ENCODE results near the gene ARHGEF28.

GRCh38 chr5:73648515-73648914 lies 22.5 kb downstream of the ARHGEF28 start:
- TF ChIP-seq CTCF (CRISPR knock-in tag; IDR thresholded peaks at IDR 0.05): no peak
- no peak for TF ChIP-seq PBX2 (CRISPR knock-in tag; IDR thresholded peaks at IDR 0.05)
- TF ChIP-seq ZBTB1 (CRISPR knock-in tag; IDR thresholded peaks at IDR 0.05; ENCODE audit: borderline replicate concordance): no peak
- TF ChIP-seq HMGXB4 (CRISPR knock-in tag; IDR thresholded peaks at IDR 0.05; ENCODE audit: borderline replicate concordance in 1 of 2, low read depth in 1 of 2): no peak
- no peak for TF ChIP-seq TFDP1 (CRISPR knock-in tag; IDR thresholded peaks at IDR 0.05; ENCODE audit: borderline replicate concordance)
